ENCODE measurements around the gene SPDEF.

Gene SPDEF

DNA sequence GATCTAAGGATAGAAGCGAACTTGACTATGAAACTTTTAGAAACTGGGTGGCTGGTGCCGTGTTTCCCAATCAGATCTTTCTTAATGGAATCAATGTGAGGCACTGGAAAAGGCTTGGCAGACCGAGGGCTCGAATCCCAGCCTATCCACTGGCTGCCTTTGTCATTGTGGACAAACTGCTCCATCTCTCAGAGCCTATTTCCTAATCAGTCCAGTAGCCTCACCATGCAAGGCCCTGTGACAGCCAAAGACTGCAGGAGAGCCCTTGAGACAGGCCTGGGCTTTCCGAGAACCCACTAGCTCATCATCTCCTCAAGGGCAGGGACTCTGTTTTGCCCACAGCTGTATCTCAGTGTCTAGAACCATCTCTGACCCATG is 43.4 kb downstream of the SPDEF start:
- TF ChIP-seq YY1 (IDR thresholded peaks at IDR 0.05; ENCODE audit: insufficient read depth, insufficient read length) (no peak), ZNF274 (IDR thresholded peaks at IDR 0.05; ENCODE audit: low read depth, low read length) (no peak), SUZ12 (IDR thresholded peaks at IDR 0.05; ENCODE audit: extremely low read depth, insufficient read depth, insufficient read length) (no peak)
- Histone ChIP-seq H3K9ac (ENCODE audit: insufficient read length, low read depth) (no peak overlapping the region), H3K4me3 (ENCODE audit: insufficient read length, low read depth) (no peak overlapping the region), H3K9me3 (ENCODE audit: insufficient read depth, low read length) (no peaks in the 10 kb centered on the region), H3K27me3 (ENCODE audit: insufficient read depth, insufficient read length) (peaks cover 4% of the 10 kb centered on the region), H3K36me3 (ENCODE audit: insufficient read depth, insufficient read length, low read length) (no peaks in the 10 kb centered on the region), H3K4me1 (ENCODE audit: insufficient read depth, insufficient read length) (peaks cover 24% of the 10 kb centered on the region)
- DNase-seq (ENCODE audit: low read depth, low spot score), result no peak

DNA sequence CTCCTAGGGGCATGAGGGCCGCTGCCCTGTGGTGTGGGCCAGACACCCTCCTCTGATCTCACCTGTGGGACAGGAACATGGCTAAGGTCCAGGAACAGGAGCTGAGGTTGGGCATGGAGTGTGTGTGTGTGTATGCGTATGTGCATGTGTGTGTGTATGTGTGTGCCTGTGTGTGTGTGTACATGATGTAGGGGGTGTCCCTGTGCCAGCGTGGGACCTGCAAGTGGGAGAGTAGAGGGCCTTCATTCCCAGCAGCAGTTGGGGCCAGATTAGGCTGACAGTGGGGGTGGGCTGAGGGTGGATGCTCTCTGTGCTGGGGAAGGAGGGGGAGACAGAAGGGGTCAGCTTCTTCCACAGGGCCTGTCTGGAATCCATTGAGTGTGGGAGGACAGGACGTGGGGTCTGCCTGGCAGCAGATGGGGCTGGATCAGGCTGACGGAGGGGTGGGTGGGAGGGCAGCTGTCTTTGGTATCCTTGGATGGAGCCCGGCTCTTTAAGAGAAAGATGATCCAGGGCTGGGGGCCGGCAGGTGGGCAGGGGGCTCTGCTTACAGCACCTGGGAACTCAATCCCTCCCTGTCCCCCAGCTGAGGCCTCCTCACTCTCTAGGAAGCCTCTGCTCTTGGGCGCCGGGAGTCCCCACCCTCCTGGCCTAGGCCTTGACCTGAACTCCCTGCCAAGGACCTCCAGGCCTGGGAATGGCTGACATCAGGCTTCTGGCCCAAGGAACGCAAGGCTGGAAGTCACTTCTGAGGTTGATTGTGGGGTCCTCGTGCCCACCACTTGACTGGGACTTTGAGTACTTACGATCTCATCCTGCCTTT is 44.0 kb downstream of the SPDEF start:
- no peak overlapping the region for H3K9ac ChIP-seq (ENCODE audit: insufficient read length, low read depth)
- TF ChIP-seq YY1 (IDR thresholded peaks at IDR 0.05; ENCODE audit: insufficient read depth, insufficient read length) (no peak), SUZ12 (IDR thresholded peaks at IDR 0.05; ENCODE audit: extremely low read depth, insufficient read depth, insufficient read length) (no peak), ZNF274 (IDR thresholded peaks at IDR 0.05; ENCODE audit: low read depth, low read length) (no peak)
- no peak overlapping the region for H3K4me3 ChIP-seq (ENCODE audit: insufficient read length, low read depth)

DNA sequence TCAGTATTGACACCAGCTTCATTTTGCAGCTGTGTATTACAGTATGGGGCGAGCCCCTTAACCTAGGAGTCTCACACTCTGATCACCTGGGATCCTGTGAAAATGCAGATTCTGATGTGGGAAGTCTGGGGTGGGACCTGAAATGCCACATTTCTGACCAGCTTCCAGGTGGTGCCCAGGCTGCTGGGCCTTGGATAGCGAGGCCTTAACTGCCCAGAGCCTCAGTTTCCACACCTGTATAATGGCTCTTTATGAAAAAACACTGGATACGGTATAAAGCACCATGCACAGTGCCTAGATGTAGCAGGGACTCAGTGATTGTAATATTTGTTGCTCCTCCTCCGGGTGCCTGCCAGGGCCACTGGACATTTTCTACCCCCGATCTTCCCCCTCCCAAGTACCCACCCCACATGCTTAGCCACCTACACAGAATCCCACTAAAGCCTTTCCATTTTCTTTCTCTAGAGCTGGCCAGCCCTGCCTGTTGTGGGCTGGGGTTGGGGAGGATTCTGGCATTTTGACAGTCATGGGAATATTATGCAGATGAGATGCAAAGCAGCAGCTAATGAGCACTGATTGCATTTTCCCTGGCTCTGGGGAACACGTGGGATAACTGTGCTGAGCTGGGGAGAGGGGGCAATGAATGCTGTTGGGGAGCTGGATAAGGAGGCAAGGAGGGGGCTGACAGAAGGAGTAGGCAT is 44.8 kb downstream of the SPDEF start:
- H3K9ac ChIP-seq (ENCODE audit: insufficient read length, low read depth), result no peak overlapping the region
- H3K27me3 ChIP-seq (ENCODE audit: insufficient read depth, insufficient read length), result peaks cover 4% of the 10 kb centered on the region
- no peaks in the 10 kb centered on the region for H3K36me3 ChIP-seq (ENCODE audit: insufficient read depth, insufficient read length, low read length)
- H3K4me3 ChIP-seq (ENCODE audit: insufficient read length, low read depth), result no peak overlapping the region
- no peak for TF ChIP-seq ZNF274 (IDR thresholded peaks at IDR 0.05; ENCODE audit: low read depth, low read length)
- no peak for TF ChIP-seq SUZ12 (IDR thresholded peaks at IDR 0.05; ENCODE audit: extremely low read depth, insufficient read depth, insufficient read length)
- TF ChIP-seq YY1 (IDR thresholded peaks at IDR 0.05; ENCODE audit: insufficient read depth, insufficient read length), result no peak
- H3K9me3 ChIP-seq (ENCODE audit: insufficient read depth, low read length), result no peaks in the 10 kb centered on the region
- no peak for DNase-seq (ENCODE audit: low read depth, low spot score)
- peaks cover 19% of the 10 kb centered on the region for H3K4me1 ChIP-seq (ENCODE audit: insufficient read depth, insufficient read length)

More for the DNA sequence above, 44.0 kb downstream of the SPDEF start:
- Histone ChIP-seq H3K27me3 (ENCODE audit: insufficient read depth, insufficient read length) (peaks cover 4% of the 10 kb centered on the region), H3K4me1 (ENCODE audit: insufficient read depth, insufficient read length) (peaks cover 24% of the 10 kb centered on the region), H3K9me3 (ENCODE audit: insufficient read depth, low read length) (no peaks in the 10 kb centered on the region), H3K36me3 (ENCODE audit: insufficient read depth, insufficient read length, low read length) (no peaks in the 10 kb centered on the region)
- no peak for DNase-seq (ENCODE audit: low read depth, low spot score)

GRCh38 chr6:34510299-34510698 is 45.8 kb downstream of the SPDEF start:
- H3K9ac ChIP-seq (ENCODE audit: insufficient read length, low read depth), result no peak overlapping the region
- H3K27me3 ChIP-seq (ENCODE audit: insufficient read depth, insufficient read length), result no peaks in the 10 kb centered on the region
- TF ChIP-seq SUZ12 (IDR thresholded peaks at IDR 0.05; ENCODE audit: extremely low read depth, insufficient read depth, insufficient read length), result no peak
- H3K4me3 ChIP-seq (ENCODE audit: insufficient read length, low read depth), result no peak overlapping the region
- no peaks in the 10 kb centered on the region for H3K36me3 ChIP-seq (ENCODE audit: insufficient read depth, insufficient read length, low read length)
- no peaks in the 10 kb centered on the region for H3K9me3 ChIP-seq (ENCODE audit: insufficient read depth, low read length)
- no peak for DNase-seq (ENCODE audit: low read depth, low spot score)
- H3K4me1 ChIP-seq (ENCODE audit: insufficient read depth, insufficient read length), result peaks cover 18% of the 10 kb centered on the region

- no peak for TF ChIP-seq ZNF274 (IDR thresholded peaks at IDR 0.05; ENCODE audit: low read depth, low read length)
- no peak overlapping the region for H3K9ac ChIP-seq (ENCODE audit: insufficient read length, low read depth)
- H3K27me3 ChIP-seq (ENCODE audit: insufficient read depth, insufficient read length), result no peaks in the 10 kb centered on the region
- no peak overlapping the region for H3K4me3 ChIP-seq (ENCODE audit: insufficient read length, low read depth)
- H3K36me3 ChIP-seq (ENCODE audit: insufficient read depth, insufficient read length, low read length), result no peaks in the 10 kb centered on the region
- peaks cover 14% of the 10 kb centered on the region for H3K4me1 ChIP-seq (ENCODE audit: insufficient read depth, insufficient read length)
- H3K9me3 ChIP-seq (ENCODE audit: insufficient read depth, low read length), result no peaks in the 10 kb centered on the region
- DNase-seq (ENCODE audit: low read depth, low spot score), result no peak
Observed at GRCh38 chr6:34509782-34510181, 46.3 kb downstream of the SPDEF start.

- no peak for DNase-seq (ENCODE audit: low read depth, low spot score)
- TF ChIP-seq YY1 (IDR thresholded peaks at IDR 0.05; ENCODE audit: insufficient read depth, insufficient read length) (no peak), ZNF274 (IDR thresholded peaks at IDR 0.05; ENCODE audit: low read depth, low read length) (no peak), SUZ12 (IDR thresholded peaks at IDR 0.05; ENCODE audit: extremely low read depth, insufficient read depth, insufficient read length) (no peak)
- no peak overlapping the region for H3K9ac ChIP-seq (ENCODE audit: insufficient read length, low read depth)
- no peaks in the 10 kb centered on the region for H3K36me3 ChIP-seq (ENCODE audit: insufficient read depth, insufficient read length, low read length)
- peaks cover 7% of the 10 kb centered on the region for H3K4me1 ChIP-seq (ENCODE audit: insufficient read depth, insufficient read length)
- H3K9me3 ChIP-seq (ENCODE audit: insufficient read depth, low read length), result no peaks in the 10 kb centered on the region
- no peaks in the 10 kb centered on the region for H3K27me3 ChIP-seq (ENCODE audit: insufficient read depth, insufficient read length)
- H3K4me3 ChIP-seq (ENCODE audit: insufficient read length, low read depth), result no peak overlapping the region
Observed at GRCh38 chr6:34508425-34508824, 47.7 kb downstream of the SPDEF start.

- TF ChIP-seq SUZ12 (IDR thresholded peaks at IDR 0.05; ENCODE audit: extremely low read depth, insufficient read depth, insufficient read length) (no peak), YY1 (IDR thresholded peaks at IDR 0.05; ENCODE audit: insufficient read depth, insufficient read length) (no peak), ZNF274 (IDR thresholded peaks at IDR 0.05; ENCODE audit: low read depth, low read length) (no peak)
- no peak overlapping the region for H3K4me3 ChIP-seq (ENCODE audit: insufficient read length, low read depth)
- H3K27me3 ChIP-seq (ENCODE audit: insufficient read depth, insufficient read length), result no peaks in the 10 kb centered on the region
- DNase-seq (ENCODE audit: low read depth, low spot score), result no peak
- no peaks in the 10 kb centered on the region for H3K36me3 ChIP-seq (ENCODE audit: insufficient read depth, insufficient read length, low read length)
- peaks cover 1% of the 10 kb centered on the region for H3K4me1 ChIP-seq (ENCODE audit: insufficient read depth, insufficient read length)
- no peak overlapping the region for H3K9ac ChIP-seq (ENCODE audit: insufficient read length, low read depth)
- peaks cover 4% of the 10 kb centered on the region; the same call in 1 of the 2 replicates for H3K9me3 ChIP-seq (ENCODE audit: insufficient read depth, low read length)
Observed at GRCh38 chr6:34506718-34507117, 49.4 kb downstream of the SPDEF start.

All from NT2/D1 (cell line).